ENCODE data around the gene ACOX2. TPM values are rescaled to one million over a fixed set of nuclear protein-coding genes. Genes with fewer than 3 reads are reported as not detected.

Gene ACOX2
- total and polyA plus RNA-seq, 2 of the 13 experiments (the other 11 are each of a cell fraction or from before 2014, with no cell fraction given): 42.6 to 98.5 TPM

- peak overlapping the region in 1 of 3 experiments; percentile 24; a peak in 2 of 6 replicates for H3K4me3 ChIP-seq (replicated peaks in 1 of 3; ENCODE audit: insufficient read depth in 1 of 3, low read depth in 2 of 3, low read length in 3 of 3)
- no TSS peak for BruUV-seq (replicated peaks)
- peaks cover 6 to 23% of the 10 kb centered on the region in 2 experiments; a peak in 4 of 5 replicates for H3K36me3 ChIP-seq (replicated peaks in 1 of 2; ENCODE audit: control insufficient read depth in 1 of 2, insufficient read depth in 2 of 2, low read length in 2 of 2)
- FAIRE-seq (peak; percentile 84), DNase-seq (ENCODE audit: low spot score) (peak; percentile 88), ATAC-seq (peak; percentile 76)
- H3K79me2 ChIP-seq (ENCODE audit: insufficient read depth, low read length): no peaks in the 10 kb centered on the region
- H2AFZ ChIP-seq (ENCODE audit: low read length): no peak overlapping the region
- in situ Hi-C loops (cut with HindIII; ENCODE audit: extremely low pct_ligation_motif_present, low pct_unique_long_range_greater_than_20kb): no loop called here
- no peaks in the 10 kb centered on the region for H3K9me3 ChIP-seq (ENCODE audit: low read length)
- intact Hi-C loops (cut with micrococcal nuclease; ENCODE audit: unreplicated experiment): no loop called here
- POLR2A ChIA-PET: interaction anchor here (0.6 to 4.5 kb wide), 12 partner anchors 8 to 219 kb away, joined by 3 to 55 read pairs (median 4); partner anchors contain the start of genes ACOX2 and KCTD6
- no peaks in the 10 kb centered on the region for H4K20me1 ChIP-seq (ENCODE audit: insufficient read depth, low read length)
- 28% methylated on average over 2 of the region's 7 CpGs for WGBS (ENCODE audit: low lambda C conversion rate)
- no peaks in the 10 kb centered on the region for H3K27me3 ChIP-seq (ENCODE audit: control insufficient read depth in 1 of 2, insufficient read depth in 2 of 2, low read length in 2 of 2)
- H3K4me2 ChIP-seq (ENCODE audit: low read depth, low read length): peak overlapping the region; percentile 43
- H3K9ac ChIP-seq (ENCODE audit: insufficient read depth, low read depth, low read length): no peak overlapping the region
- CTCF ChIA-PET (ENCODE audit: low intra/inter-chr PET ratio, low total read pairs): no interaction called here
- H3K4me1 ChIP-seq (ENCODE audit: insufficient read depth, low read length): peaks cover 66% of the 10 kb centered on the region
- no peak overlapping the region for H3K27ac ChIP-seq (ENCODE audit: extremely low read length, insufficient read depth, low read length)
- no peak for TF ChIP-seq MXI1 (IDR thresholded peaks at IDR 0.05; ENCODE audit: borderline replicate concordance, low read depth, low read length)
- no peak for TF ChIP-seq NFE2 (CRISPR knock-in tag; IDR thresholded peaks at IDR 0.05)
- TF ChIP-seq ARID2 (CRISPR knock-in tag; IDR thresholded peaks at IDR 0.05; ENCODE audit: borderline replicate concordance): no peak
- peak; percentile 53 for TF ChIP-seq TFDP2 (CRISPR knock-in tag; IDR thresholded peaks at IDR 0.05)
- TF ChIP-seq TAF1 (CRISPR knock-in tag; IDR thresholded peaks at IDR 0.05): no peak; the same call in 1 of the 2 replicates
- 0 out of 2 replicates have a peak, but pooled peaks have one; percentile 39 for TF ChIP-seq ZGPAT (CRISPR knock-in tag; IDR thresholded peaks at IDR 0.05)
- 0 out of 2 replicates have a peak, but pooled peaks have one; percentile 10 for TF ChIP-seq ZNF605 (CRISPR knock-in tag; IDR thresholded peaks at IDR 0.05)
- 0 out of 2 replicates have a peak, but pooled peaks have one; percentile 47 for TF ChIP-seq HNF4A (CRISPR knock-in tag; IDR thresholded peaks at IDR 0.05)
- TF ChIP-seq NPAS2 (CRISPR knock-in tag; IDR thresholded peaks at IDR 0.05; ENCODE audit: borderline replicate concordance): no peak
- no peak for TF ChIP-seq ZNF510 (CRISPR knock-in tag; IDR thresholded peaks at IDR 0.05; ENCODE audit: low read depth)
- no peak; the same call in 1 of the 2 replicates for TF ChIP-seq HMG20A (CRISPR knock-in tag; IDR thresholded peaks at IDR 0.05; ENCODE audit: borderline replicate concordance)
- TF ChIP-seq HHEX (CRISPR knock-in tag; IDR thresholded peaks at IDR 0.05): no peak
- peak; percentile 32; the same call in 1 of the 2 replicates for TF ChIP-seq MIXL1 (CRISPR knock-in tag; IDR thresholded peaks at IDR 0.05)
- no peak for TF ChIP-seq SNAI1 (CRISPR knock-in tag; IDR thresholded peaks at IDR 0.05; ENCODE audit: borderline replicate concordance)
- 0 out of 2 replicates have a peak, but pooled peaks have one; percentile 15 for TF ChIP-seq HOMEZ (CRISPR knock-in tag; IDR thresholded peaks at IDR 0.05; ENCODE audit: low read depth)
- TF ChIP-seq MAF1 (CRISPR knock-in tag; IDR thresholded peaks at IDR 0.05; ENCODE audit: borderline replicate concordance): no peak
- TF ChIP-seq HINFP (CRISPR knock-in tag; IDR thresholded peaks at IDR 0.05; ENCODE audit: low read depth): 0 out of 2 replicates have a peak, but pooled peaks have one; percentile 34
- no peak for TF ChIP-seq ZNF18 (CRISPR knock-in tag; IDR thresholded peaks at IDR 0.05; ENCODE audit: insufficient replicate concordance)
These were observed 10.5 kb downstream of the ACOX2 start for GRCh38 chr3:58526515-58526957.
